SK-N-SH (cell line): ENCODE results near the gene RPS6KC1.

Source experiments
- MAX ChIP-seq: IDR thresholded peaks from 2 replicates; pipeline ENCODE4 v1.4.0; 2012; ENCODE audit warnings: low read depth
- MEF2A ChIP-seq: IDR thresholded peaks from 2 replicates; pipeline ENCODE4 v1.4.0; 2012; ENCODE audit warnings: low read depth, borderline replicate concordance
- RCOR1 ChIP-seq: fragments of 150-350 bp; IDR thresholded peaks from 2 replicates; pipeline ENCODE4 v1.6.1; 2017; ENCODE audit warnings: antibody characterized with exemption, low read length
- REST ChIP-seq: IDR thresholded peaks from 2 replicates; pipeline ENCODE4 v1.6.1; 2012; ENCODE audit warnings: mild to moderate bottlenecking, low read depth, low read length, moderate library complexity
- SIN3A ChIP-seq: IDR thresholded peaks from 2 replicates; pipeline ENCODE4 v1.6.1; 2012; ENCODE audit warnings: low read depth, mild to moderate bottlenecking, low read length, moderate library complexity, borderline replicate concordance
- USF2 ChIP-seq: fragments of 150-350 bp; IDR thresholded peaks from 2 replicates; pipeline ENCODE4 v1.6.1; 2017; ENCODE audit warnings: antibody characterized with exemption, low read length, low read depth, borderline replicate concordance
- TF ChIP-seq, protein P1 (sequence below): fragments of 200-600 bp; sonication (generic); IDR thresholded peaks from 2 replicates; pipeline ENCODE4 v1.6.1; 2017; ENCODE audit warnings: antibody characterized with exemption, mild to moderate bottlenecking, moderate library complexity

GRCh38 chr1:213176341-213176740 is 125.3 kb downstream of the RPS6KC1 start:
- TF ChIP-seq RCOR1 (no peak), SIN3A (no peak), MAX (no peak), USF2 (no peak), REST (no peak), MEF2A (no peak)
- TF ChIP-seq, protein P1, sequence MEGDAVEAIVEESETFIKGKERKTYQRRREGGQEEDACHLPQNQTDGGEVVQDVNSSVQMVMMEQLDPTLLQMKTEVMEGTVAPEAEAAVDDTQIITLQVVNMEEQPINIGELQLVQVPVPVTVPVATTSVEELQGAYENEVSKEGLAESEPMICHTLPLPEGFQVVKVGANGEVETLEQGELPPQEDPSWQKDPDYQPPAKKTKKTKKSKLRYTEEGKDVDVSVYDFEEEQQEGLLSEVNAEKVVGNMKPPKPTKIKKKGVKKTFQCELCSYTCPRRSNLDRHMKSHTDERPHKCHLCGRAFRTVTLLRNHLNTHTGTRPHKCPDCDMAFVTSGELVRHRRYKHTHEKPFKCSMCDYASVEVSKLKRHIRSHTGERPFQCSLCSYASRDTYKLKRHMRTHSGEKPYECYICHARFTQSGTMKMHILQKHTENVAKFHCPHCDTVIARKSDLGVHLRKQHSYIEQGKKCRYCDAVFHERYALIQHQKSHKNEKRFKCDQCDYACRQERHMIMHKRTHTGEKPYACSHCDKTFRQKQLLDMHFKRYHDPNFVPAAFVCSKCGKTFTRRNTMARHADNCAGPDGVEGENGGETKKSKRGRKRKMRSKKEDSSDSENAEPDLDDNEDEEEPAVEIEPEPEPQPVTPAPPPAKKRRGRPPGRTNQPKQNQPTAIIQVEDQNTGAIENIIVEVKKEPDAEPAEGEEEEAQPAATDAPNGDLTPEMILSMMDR, result no peak
